Mesendoderm (in vitro differentiated cells): Measurements from ENCODE around the gene OR2S2.

Experiments used
- DNase-seq: peaks from one replicate; pipeline ENCODE4 v3.0.0; 2013
- H2AK5ac ChIP-seq: 2 replicates; pipeline ENCODE4 v1.6.1; 2013; ENCODE audit warnings: low read length, inconsistent platforms
- H2BK120ac ChIP-seq: 2 replicates; pipeline ENCODE4 v1.6.1; 2013; ENCODE audit warnings: low read depth, mild to moderate bottlenecking, low read length, moderate library complexity, mixed read lengths
- H2BK15ac ChIP-seq: replicated peaks from 2 replicates; pipeline ENCODE4 v1.6.1; 2013; ENCODE audit warnings: low read depth, mild to moderate bottlenecking, moderate library complexity
- H2BK5ac ChIP-seq: 2 replicates; pipeline ENCODE4 v1.6.1; 2013; ENCODE audit warnings: low read length, inconsistent platforms
- H3K18ac ChIP-seq: 2 replicates; pipeline ENCODE4 v1.6.1; 2013; ENCODE audit warnings: mild to moderate bottlenecking, low read length, mixed read lengths
- H3K23ac ChIP-seq: one replicate; pipeline ENCODE4 v1.6.1; 2013; ENCODE audit warnings: low read length
- H3K27ac ChIP-seq: 2 replicates; pipeline ENCODE4 v1.5.1; 2013; ENCODE audit warnings: low read depth, mild to moderate bottlenecking, inconsistent platforms, low read length, moderate library complexity
- H3K27me3 ChIP-seq: 2 replicates; pipeline ENCODE4 v1.6.1; 2013; ENCODE audit warnings: low read length, control low read depth, mild to moderate bottlenecking, inconsistent platforms; ENCODE audit not compliant: insufficient read depth, poor library complexity
- H3K36me3 ChIP-seq: 2 replicates; pipeline ENCODE4 v1.6.1; 2013; ENCODE audit warnings: low read length, inconsistent platforms; ENCODE audit not compliant: control insufficient read depth, insufficient read depth
- H3K4ac ChIP-seq: one replicate; pipeline ENCODE4 v1.6.1; 2013; ENCODE audit warnings: low read depth, mild to moderate bottlenecking, low read length, moderate library complexity
- H3K4me1 ChIP-seq: 2 replicates; pipeline ENCODE4 v1.6.1; 2013; ENCODE audit warnings: low read depth, low read length, inconsistent platforms; ENCODE audit not compliant: control insufficient read depth
- H3K4me2 ChIP-seq: 2 replicates; pipeline ENCODE4 v1.6.1; 2013; ENCODE audit warnings: low read length
- H3K4me3 ChIP-seq: 2 replicates; pipeline ENCODE4 v1.5.1; 2013; ENCODE audit warnings: mild to moderate bottlenecking, low read length
- H3K56ac ChIP-seq: one replicate; pipeline ENCODE4 v1.6.1; 2013; ENCODE audit warnings: low read length
- H3K79me1 ChIP-seq: 2 replicates; pipeline ENCODE4 v1.6.1; 2013; ENCODE audit warnings: low read length, inconsistent platforms
- H3K79me2 ChIP-seq: 2 replicates; pipeline ENCODE4 v1.6.1; 2013; ENCODE audit warnings: mild to moderate bottlenecking, low read length; ENCODE audit not compliant: control insufficient read depth, insufficient read depth
- H3K9ac ChIP-seq: 2 replicates; pipeline ENCODE4 v1.6.1; 2013; ENCODE audit warnings: low read length, inconsistent platforms
- H4K5ac ChIP-seq: one replicate; pipeline ENCODE4 v1.6.1; 2013; ENCODE audit warnings: low read length
- H4K8ac ChIP-seq: one replicate; pipeline ENCODE4 v1.6.1; 2013; ENCODE audit warnings: low read depth, mild to moderate bottlenecking, control low read depth, low read length, moderate library complexity
- WGBS: extraction: QIAGEN DNeasy Blood & Tissue Kit; methylation state at CpG from one replicate; pipeline ENCODE4 v1.1.7; 2013; ENCODE audit warnings: low lambda C conversion rate, missing lambda C conversion rate; ENCODE audit not compliant: insufficient coverage; ENCODE audit errors: extremely low coverage; 5-methylcytosine and 5-hydroxymethylcytosine counted together

The OR2S2 gene

DNA sequence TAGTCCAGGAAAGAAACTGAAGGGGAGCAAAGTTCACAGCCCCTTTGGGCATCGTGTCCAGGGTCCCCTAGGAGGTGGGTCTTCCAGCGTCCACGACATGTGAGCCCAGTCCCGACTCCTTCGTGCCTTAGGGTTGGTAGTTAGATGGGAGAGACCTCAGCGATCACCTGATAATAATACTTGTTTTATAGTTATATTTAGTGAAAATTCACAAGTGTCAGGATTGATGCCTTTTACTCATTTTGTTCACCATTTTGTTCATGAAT lies 28.6 kb downstream of the OR2S2 start:
- Histone ChIP-seq H2BK120ac (no peak overlapping the region), H4K5ac (no peak overlapping the region), H3K4me1 (no peaks in the 10 kb centered on the region), H3K79me2 (no peaks in the 10 kb centered on the region), H3K27me3 (no peaks in the 10 kb centered on the region), H3K4me3 (no peak overlapping the region), H3K27ac (no peak overlapping the region), H3K56ac (no peak overlapping the region), H3K4me2 (no peak overlapping the region), H2AK5ac (no peak overlapping the region), H4K8ac (no peak overlapping the region), H2BK5ac (no peak overlapping the region), H3K79me1 (no peaks in the 10 kb centered on the region), H3K9ac (no peak overlapping the region), H3K36me3 (no peaks in the 10 kb centered on the region), H3K23ac (no peak overlapping the region), H3K4ac (no peak overlapping the region), H2BK15ac (no peak overlapping the region), H3K18ac (no peak overlapping the region)
- WGBS, result no CpG with 5 or more reads among the region's 6 CpGs
- DNase-seq, result no peak

GRCh38 chr9:35928591-35929452 lies 29.1 kb downstream of the OR2S2 start:
- Histone ChIP-seq H4K5ac (no peak overlapping the region), H4K8ac (no peak overlapping the region), H3K56ac (no peak overlapping the region), H3K4me2 (no peak overlapping the region), H3K9ac (no peak overlapping the region), H3K18ac (no peak overlapping the region), H2BK15ac (no peak overlapping the region), H3K27ac (no peak overlapping the region), H3K27me3 (no peaks in the 10 kb centered on the region), H3K23ac (no peak overlapping the region), H2BK120ac (no peak overlapping the region), H3K79me2 (no peaks in the 10 kb centered on the region), H3K4me1 (no peaks in the 10 kb centered on the region), H3K4me3 (no peak overlapping the region), H3K79me1 (no peaks in the 10 kb centered on the region), H2AK5ac (no peak overlapping the region), H2BK5ac (no peak overlapping the region), H3K4ac (no peak overlapping the region), H3K36me3 (no peaks in the 10 kb centered on the region)
- whole genome bisulfite sequencing, result no CpG with 5 or more reads among the region's 9 CpGs
- DNase-seq, result no peak

GRCh38 chr9:35923927-35924763 lies 33.8 kb downstream of the OR2S2 start:
- Histone ChIP-seq H3K36me3 (no peaks in the 10 kb centered on the region), H2BK120ac (no peak overlapping the region), H3K79me2 (no peaks in the 10 kb centered on the region), H2AK5ac (no peak overlapping the region), H3K4me3 (no peak overlapping the region), H2BK5ac (no peak overlapping the region), H3K23ac (no peak overlapping the region), H3K27ac (no peak overlapping the region), H3K79me1 (no peaks in the 10 kb centered on the region), H3K56ac (no peak overlapping the region), H3K27me3 (no peaks in the 10 kb centered on the region), H3K4ac (no peak overlapping the region), H4K8ac (no peak overlapping the region), H3K18ac (no peak overlapping the region), H2BK15ac (no peak overlapping the region), H3K4me1 (no peaks in the 10 kb centered on the region), H4K5ac (no peak overlapping the region), H3K9ac (no peak overlapping the region), H3K4me2 (no peak overlapping the region)
- DNase-seq, result no peak
- WGBS, result no CpG with 5 or more reads among the region's 9 CpGs

- H2BK120ac ChIP-seq, result no peak overlapping the region
- no peak overlapping the region for H3K27ac ChIP-seq
- no peaks in the 10 kb centered on the region for H3K27me3 ChIP-seq
- H3K9ac ChIP-seq, result no peak overlapping the region
- no peak overlapping the region for H3K56ac ChIP-seq
- no peak overlapping the region for H2BK15ac ChIP-seq
- H3K4me1 ChIP-seq, result no peaks in the 10 kb centered on the region
- no CpG with 5 or more reads among the region's 1 CpG for WGBS
- H3K23ac ChIP-seq, result no peak overlapping the region
- H3K4ac ChIP-seq, result no peak overlapping the region
- H3K79me2 ChIP-seq, result no peaks in the 10 kb centered on the region
- H2AK5ac ChIP-seq, result no peak overlapping the region
- H4K5ac ChIP-seq, result no peak overlapping the region
- H3K79me1 ChIP-seq, result no peaks in the 10 kb centered on the region
- no peak overlapping the region for H3K4me3 ChIP-seq
- DNase-seq, result no peak
- H3K4me2 ChIP-seq, result no peak overlapping the region
- no peak overlapping the region for H4K8ac ChIP-seq
- no peak overlapping the region for H2BK5ac ChIP-seq
- H3K18ac ChIP-seq, result no peak overlapping the region
- no peaks in the 10 kb centered on the region for H3K36me3 ChIP-seq
Measured at GRCh38 chr9:35923598-35923926, 34.4 kb downstream of the OR2S2 start.

DNA sequence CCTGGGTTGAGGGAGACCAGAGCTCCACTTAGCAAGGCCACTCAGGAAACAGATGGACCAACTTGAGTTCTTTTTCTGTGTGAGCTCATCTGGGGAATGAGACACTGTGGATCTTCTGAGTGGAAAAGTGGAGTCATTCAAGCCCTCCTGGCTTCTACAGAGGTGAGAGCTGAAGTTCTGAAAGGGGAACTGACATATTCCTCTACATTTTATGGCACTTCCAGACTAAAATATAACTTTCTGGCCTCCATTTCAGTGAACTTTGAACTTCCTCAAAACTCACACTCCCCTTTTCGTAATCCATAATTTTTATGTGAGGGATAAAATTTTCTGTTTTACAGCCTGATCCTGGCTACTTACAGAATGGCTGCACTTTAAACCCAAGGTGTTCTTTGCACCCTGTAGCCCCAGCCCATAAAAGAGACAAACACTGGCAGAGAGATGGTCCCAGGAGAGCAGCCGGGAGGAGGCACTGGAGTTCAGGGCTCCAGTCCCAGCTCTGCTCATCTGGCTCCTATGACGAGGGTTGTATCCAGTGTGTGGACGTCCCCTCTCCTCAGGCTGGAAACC lies 37.8 kb downstream of the OR2S2 start:
- no peak overlapping the region for H4K5ac ChIP-seq
- H2BK5ac ChIP-seq, result no peak overlapping the region
- no peak overlapping the region for H3K4me3 ChIP-seq
- H2BK15ac ChIP-seq, result no peak overlapping the region
- H3K36me3 ChIP-seq, result no peaks in the 10 kb centered on the region
- no peaks in the 10 kb centered on the region for H3K27me3 ChIP-seq
- H3K4me2 ChIP-seq, result no peak overlapping the region
- no peak for DNase-seq
- no peak overlapping the region for H4K8ac ChIP-seq
- no peak overlapping the region for H2BK120ac ChIP-seq
- no peak overlapping the region for H3K9ac ChIP-seq
- H3K56ac ChIP-seq, result no peak overlapping the region
- no peak overlapping the region for H3K23ac ChIP-seq
- no peak overlapping the region for H3K27ac ChIP-seq
- H3K18ac ChIP-seq, result no peak overlapping the region
- H3K4ac ChIP-seq, result no peak overlapping the region
- H3K4me1 ChIP-seq, result no peaks in the 10 kb centered on the region
- no peak overlapping the region for H2AK5ac ChIP-seq
- no CpG with 5 or more reads among the region's 4 CpGs for WGBS
- no peaks in the 10 kb centered on the region for H3K79me2 ChIP-seq
- no peaks in the 10 kb centered on the region for H3K79me1 ChIP-seq
